GM13977 (cell line): Measurements from ENCODE around the gene DRC1.

Source experiments
- DNase-seq: peaks from one replicate; pipeline ENCODE4 v3.0.0; 2012; ENCODE audit warnings: low spot score
- in situ Hi-C: fragments of 300-500 bp; cut with MboI; formaldehyde crosslinking; loops from one replicate; pipeline ENCODE4 v1.12.0; 2022; ENCODE audit warnings: low sequenced_read_pairs, low pct_unique_long_range_greater_than_20kb, mixed read lengths, inconsistent platforms; ENCODE audit not compliant: unreplicated experiment
- TF ChIP-seq, protein P1 (sequence below): IDR thresholded peaks from 2 replicates; pipeline ENCODE4 v1.5.1; 2012; ENCODE audit warnings: mild to moderate bottlenecking, control low read depth; ENCODE audit not compliant: insufficient read depth; ENCODE audit errors: extremely low read depth, missing control alignments

Gene DRC1

GRCh38 chr2:26382564-26382963, 19.2 kb upstream of the DRC1 start:
- in situ Hi-C loops = no loop called here
- no peak for DNase-seq
- TF ChIP-seq, protein P1, sequence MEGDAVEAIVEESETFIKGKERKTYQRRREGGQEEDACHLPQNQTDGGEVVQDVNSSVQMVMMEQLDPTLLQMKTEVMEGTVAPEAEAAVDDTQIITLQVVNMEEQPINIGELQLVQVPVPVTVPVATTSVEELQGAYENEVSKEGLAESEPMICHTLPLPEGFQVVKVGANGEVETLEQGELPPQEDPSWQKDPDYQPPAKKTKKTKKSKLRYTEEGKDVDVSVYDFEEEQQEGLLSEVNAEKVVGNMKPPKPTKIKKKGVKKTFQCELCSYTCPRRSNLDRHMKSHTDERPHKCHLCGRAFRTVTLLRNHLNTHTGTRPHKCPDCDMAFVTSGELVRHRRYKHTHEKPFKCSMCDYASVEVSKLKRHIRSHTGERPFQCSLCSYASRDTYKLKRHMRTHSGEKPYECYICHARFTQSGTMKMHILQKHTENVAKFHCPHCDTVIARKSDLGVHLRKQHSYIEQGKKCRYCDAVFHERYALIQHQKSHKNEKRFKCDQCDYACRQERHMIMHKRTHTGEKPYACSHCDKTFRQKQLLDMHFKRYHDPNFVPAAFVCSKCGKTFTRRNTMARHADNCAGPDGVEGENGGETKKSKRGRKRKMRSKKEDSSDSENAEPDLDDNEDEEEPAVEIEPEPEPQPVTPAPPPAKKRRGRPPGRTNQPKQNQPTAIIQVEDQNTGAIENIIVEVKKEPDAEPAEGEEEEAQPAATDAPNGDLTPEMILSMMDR = no peak

GRCh38 chr2:26384183-26384582, 17.5 kb upstream of the DRC1 start:
- no peak for DNase-seq
- TF ChIP-seq, protein P1 = no peak
- in situ Hi-C loops = no loop called here

DNA sequence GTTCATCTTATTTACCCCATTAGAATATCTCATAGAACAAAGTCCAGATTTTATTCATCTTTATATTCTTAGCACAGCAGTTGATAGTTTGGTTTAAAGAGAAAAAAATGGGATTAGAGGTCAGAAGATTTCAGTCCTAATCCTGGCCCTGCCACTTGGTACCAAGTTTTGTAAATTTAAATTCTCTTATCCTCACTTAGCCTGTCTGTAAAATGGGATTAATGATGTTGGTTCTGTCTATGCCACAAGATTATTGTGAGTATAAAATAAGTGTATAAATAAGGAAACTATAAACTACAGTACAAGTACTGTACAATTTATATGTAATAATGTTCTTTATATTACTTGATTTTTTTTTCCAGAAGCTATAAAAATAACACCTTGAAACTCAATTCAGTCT, 17.1 kb upstream of the DRC1 start:
- in situ Hi-C loops = no loop called here
- TF ChIP-seq, protein P1 = no peak
- DNase-seq = no peak

GRCh38 chr2:26387189-26387588, 14.5 kb upstream of the DRC1 start:
- TF ChIP-seq, protein P1 = no peak
- in situ Hi-C loops = no loop called here

GRCh38 chr2:26394694-26395093, 7.0 kb upstream of the DRC1 start:
- DNase-seq = no peak
- in situ Hi-C loops = no loop called here
- TF ChIP-seq, protein P1 = no peak

More at GRCh38 chr2:26387189-26387588, 14.5 kb upstream of the DRC1 start:
- DNase-seq = no peak

- in situ Hi-C loops = no loop called here
- no peak for DNase-seq
- TF ChIP-seq, protein P1 = no peak
These were observed 6.3 kb upstream of the DRC1 start for GRCh38 chr2:26395394-26395793.
